ENCODE data around the gene WSCD2. TPM values are rescaled to one million over a fixed set of nuclear protein-coding genes. Genes with fewer than 3 reads are reported as not detected.

The WSCD2 gene
- polyA plus RNA-seq, 3 donors = 7.8 to 10.7 (median 10.4) TPM

DNA sequence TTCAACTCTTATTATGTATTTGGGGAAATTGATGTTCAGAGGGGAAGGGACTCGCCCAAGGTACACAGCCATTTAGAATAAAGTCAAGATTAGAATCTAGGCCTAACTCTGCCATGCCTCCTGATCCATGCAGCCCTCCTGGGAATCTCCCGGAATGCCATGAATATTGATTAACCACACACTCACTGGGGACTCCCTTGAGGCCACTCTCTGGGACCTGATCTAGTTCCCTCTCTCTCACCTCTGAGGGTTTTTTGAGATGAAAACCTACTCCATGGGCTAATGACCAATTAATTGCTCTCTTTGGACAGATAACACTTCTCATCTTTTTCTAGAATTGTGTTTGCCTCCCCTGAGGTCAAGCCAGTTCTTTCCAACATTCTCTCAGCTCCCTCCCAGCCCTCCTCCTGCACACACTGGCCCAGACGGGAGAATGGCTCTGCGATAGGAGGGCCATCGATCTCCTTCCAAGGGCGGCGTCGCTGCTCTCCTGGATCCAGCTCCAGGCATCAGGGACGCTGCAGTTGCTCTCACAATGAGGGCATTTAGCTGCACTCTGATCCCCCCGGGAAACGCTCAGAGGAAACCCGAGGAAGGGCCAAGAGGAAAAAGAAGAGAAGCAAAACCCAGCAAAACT is 22.6 kb downstream of the WSCD2 start:
- DNase-seq (ENCODE audit: low read depth in 3 of 3, low spot score in 2 of 3) = no peak

DNA sequence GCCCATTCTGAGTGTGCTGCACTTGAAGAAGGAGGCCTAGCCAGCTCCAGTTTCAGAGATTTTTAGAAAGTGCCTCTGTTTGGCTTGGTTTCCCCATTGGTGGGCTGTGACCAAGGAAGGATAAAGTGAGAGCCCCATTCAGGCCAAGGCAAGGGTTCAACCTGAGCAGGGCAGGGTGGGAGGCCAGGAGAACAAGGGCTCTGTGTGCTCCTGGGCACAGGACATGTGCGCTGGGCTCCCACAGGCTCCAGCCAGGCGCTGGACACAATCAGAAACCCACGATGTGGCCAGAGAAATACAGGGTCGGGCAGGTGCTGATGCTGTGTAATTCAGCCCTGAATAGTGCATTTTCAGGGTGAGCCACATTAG is 23.1 kb downstream of the WSCD2 start:
- DNase-seq (ENCODE audit: low read depth in 3 of 3, low spot score in 2 of 3) = no peak

DNA sequence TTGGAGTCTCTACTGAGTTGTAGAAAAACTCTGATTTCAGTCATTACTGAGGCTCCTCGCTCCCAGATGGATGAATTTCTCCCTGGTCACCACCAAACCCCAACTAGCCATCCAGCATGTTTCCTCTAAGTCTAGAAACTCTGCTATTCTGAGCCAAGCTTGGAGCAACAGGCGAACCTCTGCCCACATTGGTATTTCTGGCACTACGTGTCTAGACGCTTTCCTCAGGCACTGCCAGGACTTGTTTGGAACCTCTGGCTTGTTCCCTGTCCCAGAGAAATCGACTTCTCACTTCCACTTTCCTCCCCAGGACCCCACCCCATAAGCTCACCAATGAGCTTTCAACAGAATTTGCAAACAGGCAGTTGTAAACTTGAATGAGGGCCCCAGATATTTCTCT is 27.6 kb downstream of the WSCD2 start:
- no peak for DNase-seq (ENCODE audit: low read depth in 3 of 3, low spot score in 2 of 3)

DNA sequence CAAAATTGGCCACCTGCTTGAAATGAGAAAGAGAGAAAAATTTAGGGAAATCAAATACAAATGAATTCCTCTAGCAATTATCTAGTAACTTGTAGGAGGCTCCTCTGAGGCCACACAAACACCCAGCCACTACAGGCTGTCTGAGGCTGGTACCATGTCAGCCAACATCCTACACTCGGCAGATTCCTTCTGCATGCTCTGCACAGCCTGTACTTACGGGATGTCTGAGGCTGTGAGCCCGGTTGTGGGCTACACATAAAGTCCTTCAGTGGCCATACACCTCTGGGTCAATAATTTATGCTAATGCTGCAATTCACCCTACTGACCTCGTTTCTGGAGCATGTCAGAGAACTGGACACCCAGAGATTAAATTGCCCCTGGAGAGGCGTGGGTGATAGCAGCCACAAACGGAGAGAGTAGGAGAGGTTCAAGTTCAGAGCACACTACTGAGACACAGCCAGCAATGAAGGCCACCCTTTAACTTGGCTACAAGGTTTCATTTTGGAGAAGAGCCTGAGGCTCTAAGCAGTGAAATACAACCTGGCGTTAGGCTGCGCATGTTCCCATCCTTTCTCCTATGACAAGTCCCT is 28.9 kb downstream of the WSCD2 start:
- DNase-seq (ENCODE audit: low read depth in 3 of 3, low spot score in 2 of 3) = no peak

DNA sequence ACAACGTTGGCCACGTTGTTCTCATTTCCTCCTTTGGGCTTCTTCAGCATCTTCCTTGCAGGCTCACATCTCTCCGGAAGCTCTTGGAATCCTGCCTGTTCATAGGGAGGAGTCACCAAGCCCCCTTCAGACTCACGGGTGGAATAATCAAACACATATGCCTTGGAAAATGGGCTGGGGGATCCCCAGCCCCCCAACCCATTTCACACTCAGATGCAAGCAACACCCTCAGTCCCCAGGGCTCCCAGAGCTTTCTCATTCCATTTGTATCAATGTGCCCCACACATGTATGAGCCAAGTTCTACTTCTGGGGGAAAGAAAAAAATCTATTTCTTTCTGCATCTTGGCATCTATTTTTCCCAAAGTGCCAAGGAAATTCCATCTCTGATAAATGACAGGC is 33.1 kb downstream of the WSCD2 start:
- DNase-seq (ENCODE audit: low read depth in 3 of 3, low spot score in 2 of 3) = no peak

DNA sequence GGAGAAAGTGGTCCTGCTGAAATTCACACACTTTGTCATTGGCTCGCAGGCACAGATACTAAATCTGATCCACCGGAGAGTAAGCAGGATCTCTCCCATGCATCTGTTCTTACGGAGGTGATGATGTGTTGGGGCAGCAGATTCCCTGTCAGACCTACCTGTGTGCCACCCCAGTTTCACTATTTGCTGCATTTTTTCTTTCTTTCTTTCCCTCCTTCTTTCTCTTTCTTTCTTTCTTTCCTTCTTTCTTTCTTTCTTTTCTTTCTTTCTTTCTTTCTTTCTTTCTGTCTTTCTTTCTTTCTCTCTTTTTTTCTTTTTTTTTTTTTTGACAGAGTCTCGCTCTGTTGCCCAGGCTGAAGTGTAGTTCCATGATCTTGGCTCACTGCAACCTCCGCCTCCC is 37.4 kb downstream of the WSCD2 start:
- no peak for DNase-seq (ENCODE audit: low read depth in 3 of 3, low spot score in 2 of 3)

DNA sequence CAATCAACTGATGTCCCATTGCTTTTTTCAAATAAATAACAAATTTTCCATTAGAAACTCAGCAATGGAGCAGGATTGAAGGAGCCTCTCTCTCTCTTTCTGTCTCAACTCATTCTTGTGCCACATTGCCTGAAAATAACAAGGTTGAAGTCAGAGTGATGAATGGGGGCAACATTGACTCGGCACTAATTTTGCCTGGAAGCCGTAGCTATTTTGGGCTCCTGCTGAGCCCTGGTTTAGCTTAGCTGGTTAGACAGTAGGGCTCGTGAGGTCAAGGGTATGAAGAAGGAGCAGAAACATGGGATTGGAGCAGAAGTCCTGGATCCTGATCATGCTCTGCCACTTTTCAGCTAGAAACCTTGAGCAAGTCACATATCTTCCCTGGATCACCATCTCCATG is 38.9 kb downstream of the WSCD2 start:
- no peak for DNase-seq (ENCODE audit: low read depth in 3 of 3, low spot score in 2 of 3)

DNA sequence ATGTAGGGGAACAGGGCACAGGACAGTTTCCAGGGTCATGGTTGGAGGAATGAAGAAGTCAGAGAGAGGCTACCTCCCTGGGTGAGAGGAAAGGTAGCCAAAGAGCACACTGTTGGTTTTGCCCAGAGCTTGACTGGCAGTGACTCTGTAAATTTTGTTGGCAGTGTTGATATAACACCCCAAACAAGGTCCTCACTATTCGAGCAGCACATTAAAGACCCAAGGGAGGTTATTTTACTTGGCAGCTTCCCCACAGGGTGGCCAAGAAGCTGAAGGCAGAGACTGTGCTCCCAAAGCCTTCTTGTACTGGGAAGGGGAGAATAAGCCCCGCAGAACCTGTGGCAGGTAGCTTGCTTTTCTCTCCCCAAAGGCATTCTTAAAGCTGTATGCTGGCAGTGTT is 40.6 kb downstream of the WSCD2 start:
- no peak for DNase-seq (ENCODE audit: low read depth in 3 of 3, low spot score in 2 of 3)

DNA sequence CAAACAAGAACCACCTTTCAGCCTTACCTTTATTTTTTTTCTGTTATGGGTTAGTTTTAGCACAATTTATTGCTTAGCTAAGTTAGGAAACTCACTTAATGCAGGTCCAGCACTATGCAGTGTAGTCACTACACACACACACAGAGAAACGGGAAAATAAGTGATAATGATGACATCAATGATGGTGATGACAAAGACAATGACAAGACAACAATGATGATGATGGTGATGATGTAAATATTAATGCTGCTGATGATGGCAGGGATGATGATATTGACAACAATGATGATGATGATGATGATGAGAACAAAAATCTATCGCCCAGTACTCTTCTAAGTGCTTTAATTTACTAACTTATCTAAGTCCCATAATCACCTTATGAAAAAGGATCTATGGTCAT is 41.1 kb downstream of the WSCD2 start:
- DNase-seq (ENCODE audit: low read depth in 3 of 3, low spot score in 2 of 3) = no peak

DNA sequence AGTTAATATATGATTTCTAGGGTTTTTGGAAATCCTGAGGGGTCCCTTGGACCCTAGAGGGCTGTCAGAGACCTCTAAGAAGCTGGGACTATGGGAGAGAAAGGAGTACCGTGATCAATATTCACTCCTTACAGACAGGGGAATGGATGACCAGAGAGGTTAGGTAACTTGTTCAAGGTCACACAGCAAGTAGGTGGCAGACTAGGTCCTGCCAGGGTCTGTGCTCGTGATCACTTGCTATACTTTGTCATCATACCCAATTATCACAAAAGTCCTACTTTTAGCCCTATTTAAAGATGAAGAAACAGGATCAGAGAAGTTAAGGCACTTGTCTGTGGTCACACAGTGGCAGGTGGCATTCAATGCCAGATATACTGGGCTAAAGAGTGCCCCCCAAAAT is 42.9 kb downstream of the WSCD2 start:
- DNase-seq (ENCODE audit: low read depth in 3 of 3, low spot score in 2 of 3) = no peak

DNA sequence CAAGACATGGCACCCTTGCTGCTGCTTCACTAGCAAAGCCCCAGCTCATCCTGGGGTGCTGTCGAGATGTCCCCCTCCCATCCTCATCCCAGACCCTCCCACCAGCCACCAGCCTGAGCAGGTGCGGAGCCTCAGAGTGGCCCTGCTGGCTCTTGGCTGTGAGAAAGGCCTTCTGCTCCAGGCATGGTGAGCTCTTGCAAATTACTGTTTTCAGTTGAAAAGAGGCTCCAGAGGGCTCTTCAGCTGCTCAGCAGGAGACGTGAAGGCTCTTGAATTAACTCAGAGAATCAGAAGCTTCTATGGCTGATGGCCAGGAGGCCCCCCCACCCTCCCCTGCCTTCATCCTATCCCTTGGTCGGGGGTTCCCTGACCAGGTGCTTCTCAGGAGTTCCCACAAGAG is 44.1 kb downstream of the WSCD2 start:
- DNase-seq (ENCODE audit: low read depth in 3 of 3, low spot score in 2 of 3) = no peak

DNA sequence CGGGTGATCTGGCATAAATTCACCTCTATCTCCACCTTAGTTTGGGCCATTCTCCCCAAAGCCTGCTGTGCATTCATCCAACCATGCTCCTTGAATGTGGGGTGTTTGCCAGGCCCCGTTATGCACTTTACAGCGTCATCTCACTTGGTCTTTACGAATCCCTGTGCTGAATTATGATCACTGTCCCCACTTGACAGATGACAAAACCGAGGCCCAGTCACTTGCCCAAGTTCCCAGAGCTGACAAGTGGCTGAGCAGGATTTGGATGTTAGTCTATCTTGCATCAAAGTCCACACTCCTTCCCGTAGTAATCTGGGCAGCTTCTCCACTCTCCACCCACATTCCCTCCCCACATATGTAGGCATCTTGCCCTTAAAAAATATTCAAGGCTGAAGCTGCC is 44.8 kb downstream of the WSCD2 start:
- DNase-seq (ENCODE audit: low read depth in 3 of 3, low spot score in 2 of 3) = no peak

DNA sequence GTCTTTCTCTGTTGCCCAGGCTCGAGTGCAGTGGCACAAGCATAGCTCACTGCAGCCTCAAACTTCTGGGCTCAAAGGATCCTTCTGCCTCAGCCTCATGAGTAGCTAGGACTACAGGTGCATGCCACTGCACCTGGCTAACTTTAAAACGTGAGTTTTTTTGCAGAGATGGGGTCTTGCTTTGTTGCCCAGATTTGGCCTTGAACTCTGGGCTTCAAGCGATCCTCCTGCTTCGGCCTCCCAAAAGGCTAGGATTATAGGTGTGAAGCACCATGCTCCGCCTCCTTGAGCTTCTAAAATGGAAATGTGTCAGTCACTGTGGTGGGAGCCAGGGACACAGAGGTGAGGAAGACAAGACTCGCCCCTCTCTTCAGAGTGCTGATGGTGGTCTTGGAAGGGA is 45.6 kb downstream of the WSCD2 start:
- no peak for DNase-seq (ENCODE audit: low read depth in 3 of 3, low spot score in 2 of 3)

DNA sequence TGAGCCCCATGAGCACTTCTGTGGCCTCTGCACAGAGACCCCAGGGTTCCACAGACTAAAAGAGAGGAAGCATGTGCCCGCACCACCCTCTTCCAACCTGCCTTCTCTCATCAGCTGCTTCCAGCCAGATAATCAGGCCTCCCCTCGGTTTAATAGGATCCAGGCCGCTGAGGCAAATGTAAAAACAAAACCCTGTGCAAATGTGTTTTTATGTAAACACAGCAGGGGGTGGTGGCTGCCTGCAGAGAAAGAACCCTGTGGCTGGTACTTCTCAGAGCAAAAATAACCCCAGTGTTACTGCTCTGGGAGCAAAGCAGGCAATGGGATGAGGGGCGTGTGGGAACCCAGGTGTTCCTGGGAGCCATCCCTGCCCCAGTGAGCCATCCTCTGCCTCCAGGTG is 46.2 kb downstream of the WSCD2 start:
- no peak for DNase-seq (ENCODE audit: low read depth in 3 of 3, low spot score in 2 of 3)

DNA sequence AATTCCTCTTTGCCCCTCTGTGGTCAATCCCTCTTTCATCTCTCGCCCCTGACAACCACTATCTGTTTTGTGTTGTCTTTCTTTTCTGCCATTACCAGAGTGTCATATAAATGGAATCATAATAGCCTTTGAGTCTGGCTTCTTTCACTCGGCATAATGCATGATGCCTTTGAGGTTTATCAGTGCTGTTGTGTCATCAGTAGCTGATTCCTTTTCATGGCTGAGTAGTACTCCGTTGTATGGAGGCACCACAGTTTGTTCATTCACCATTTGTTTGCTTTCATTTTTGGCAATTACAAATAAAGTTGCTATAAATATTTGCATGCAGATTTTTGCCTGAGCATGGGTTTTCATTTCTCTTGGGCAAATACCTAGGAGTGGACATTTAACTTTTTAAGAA is 47.2 kb downstream of the WSCD2 start:
- no peak for DNase-seq (ENCODE audit: low read depth in 3 of 3, low spot score in 2 of 3)

DNA sequence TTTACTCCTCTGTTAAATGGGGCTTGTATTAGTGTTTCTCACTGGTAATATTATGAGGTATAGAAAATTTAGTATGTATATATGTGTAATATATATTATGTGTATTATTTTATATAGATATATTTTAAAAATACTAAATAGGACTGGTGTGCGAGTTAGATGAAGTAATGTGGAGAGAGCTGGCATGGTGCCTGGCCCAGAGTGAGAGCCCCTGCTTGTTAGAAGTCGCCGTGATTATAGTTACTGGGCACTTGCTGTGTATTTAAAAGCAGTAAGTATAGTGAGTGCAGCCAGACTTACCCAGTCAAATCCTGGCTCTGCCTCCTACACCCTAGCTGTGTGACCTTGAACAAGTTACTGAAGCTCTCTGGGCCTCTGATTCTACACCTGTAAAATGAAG is 48.0 kb downstream of the WSCD2 start:
- no peak for DNase-seq (ENCODE audit: low read depth in 3 of 3, low spot score in 2 of 3)

DNA sequence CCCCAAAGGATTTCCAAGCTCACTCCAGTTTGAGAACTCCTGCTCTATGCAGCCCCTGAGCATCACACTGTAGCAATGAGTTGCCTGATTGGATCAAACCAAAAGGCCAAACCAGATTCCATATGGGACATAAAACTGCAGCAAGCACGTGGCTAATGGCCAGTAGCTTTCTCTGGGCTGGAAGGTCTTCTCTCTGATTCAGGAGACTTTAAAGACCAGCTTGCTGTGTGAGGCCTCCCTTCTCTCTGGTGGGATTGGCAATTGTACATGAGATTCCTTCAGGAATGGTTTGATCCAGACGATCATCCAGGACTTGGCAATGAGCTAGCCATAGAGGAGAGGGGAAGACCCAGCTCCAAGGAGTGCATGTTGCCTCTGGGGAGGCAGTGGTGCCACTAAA is 50.2 kb downstream of the WSCD2 start:
- DNase-seq (ENCODE audit: low read depth in 3 of 3, low spot score in 2 of 3) = no peak

DNA sequence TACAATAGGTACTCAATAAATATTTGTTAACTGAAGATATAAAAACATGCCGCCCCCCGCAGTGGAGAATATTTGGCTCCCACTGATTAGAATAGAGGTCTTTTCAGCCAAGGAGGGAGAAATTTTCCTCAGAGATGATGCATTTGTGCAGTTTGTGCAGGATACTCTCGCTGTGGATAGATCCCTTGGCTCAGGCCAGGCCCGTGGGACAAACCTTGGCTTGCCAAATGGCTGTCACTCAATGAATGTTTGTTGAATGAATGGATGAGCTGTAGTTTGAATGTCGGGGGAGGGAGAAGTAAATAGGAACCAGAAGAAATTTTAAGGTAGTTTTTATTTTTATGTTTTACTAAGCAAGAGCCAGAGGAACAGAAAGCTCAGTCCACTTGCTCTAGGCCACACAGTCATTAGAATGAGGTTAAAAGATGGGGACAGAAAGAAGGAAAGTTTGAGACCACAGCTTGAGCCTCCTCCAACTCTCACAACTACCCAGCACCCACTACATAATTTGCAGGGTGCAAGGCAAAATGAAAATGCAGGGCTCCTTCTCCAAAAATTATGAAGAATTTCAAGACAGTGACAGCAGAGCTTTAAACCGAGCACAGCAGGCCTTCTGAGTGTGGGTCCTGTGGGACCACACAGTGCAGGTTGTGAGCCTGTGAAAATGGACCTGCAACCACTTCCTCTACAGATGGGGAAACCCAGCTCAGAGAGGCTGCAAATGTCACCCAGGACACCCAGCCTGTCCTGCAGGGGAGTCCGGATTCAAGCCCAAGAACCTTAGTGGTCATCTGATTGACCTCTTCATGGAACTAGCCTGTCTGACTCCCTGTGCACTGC is 51.4 kb downstream of the WSCD2 start:
- DNase-seq (ENCODE audit: low read depth in 3 of 3, low spot score in 2 of 3) = no peak

DNA sequence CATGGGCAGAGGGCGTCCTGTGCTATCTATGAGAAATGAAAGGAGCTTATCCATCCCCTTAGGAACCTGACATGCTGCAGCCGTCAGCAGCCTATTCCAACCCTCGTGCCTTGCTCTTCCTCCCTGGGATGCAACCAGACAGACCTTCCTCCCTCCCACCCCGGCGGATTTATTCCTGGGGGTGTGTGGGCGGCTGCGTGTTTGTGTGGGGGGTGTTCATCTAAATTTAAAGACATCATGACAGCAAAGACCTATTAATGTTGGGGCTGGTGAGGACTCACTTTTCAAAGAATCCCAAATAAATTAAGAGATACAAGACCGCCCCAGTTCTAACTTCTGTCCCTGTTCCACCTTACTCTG is 52.0 kb downstream of the WSCD2 start:
- DNase-seq (ENCODE audit: low read depth in 3 of 3, low spot score in 2 of 3) = no peak

DNA sequence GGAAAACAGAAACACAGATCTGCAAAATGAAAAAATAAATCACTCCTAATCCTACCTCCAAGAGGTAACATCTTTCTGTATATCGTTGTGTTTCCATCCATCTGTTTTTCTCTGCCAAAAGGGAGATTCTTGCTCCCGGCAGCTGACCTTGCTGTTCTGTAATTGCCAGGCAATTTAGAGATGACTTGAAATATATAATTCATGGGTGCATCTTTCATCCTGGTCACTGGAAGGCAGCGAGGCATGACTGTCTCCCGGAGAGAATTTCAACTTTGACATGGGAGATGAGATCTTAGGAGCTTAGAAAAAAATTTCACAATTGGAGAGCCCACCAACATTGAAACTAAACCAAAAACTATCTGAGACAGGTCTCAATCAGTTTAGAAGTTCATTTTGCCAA is 53.0 kb downstream of the WSCD2 start:
- no peak for DNase-seq (ENCODE audit: low read depth in 3 of 3, low spot score in 2 of 3)

DNA sequence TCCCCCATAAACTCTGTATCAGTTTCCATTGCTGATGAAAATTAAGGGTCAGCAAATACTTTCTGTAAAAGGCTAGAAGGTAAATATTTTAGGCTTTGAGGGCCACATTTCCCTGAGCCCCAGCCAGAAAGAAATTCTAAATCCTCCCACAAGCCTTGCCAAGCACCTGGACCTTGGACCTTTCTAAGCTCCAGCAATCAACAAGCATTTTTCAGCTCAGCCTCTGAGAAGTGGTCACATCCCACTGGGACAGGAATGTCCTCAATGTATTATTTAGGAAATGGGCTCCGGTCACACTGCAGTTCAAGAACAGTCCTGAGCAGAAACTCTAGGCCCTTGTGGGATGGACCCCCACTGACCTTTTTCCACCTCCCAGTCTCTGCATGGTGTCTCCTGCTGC is 55.9 kb downstream of the WSCD2 start:
- no peak for DNase-seq (ENCODE audit: low read depth in 3 of 3, low spot score in 2 of 3)

DNA sequence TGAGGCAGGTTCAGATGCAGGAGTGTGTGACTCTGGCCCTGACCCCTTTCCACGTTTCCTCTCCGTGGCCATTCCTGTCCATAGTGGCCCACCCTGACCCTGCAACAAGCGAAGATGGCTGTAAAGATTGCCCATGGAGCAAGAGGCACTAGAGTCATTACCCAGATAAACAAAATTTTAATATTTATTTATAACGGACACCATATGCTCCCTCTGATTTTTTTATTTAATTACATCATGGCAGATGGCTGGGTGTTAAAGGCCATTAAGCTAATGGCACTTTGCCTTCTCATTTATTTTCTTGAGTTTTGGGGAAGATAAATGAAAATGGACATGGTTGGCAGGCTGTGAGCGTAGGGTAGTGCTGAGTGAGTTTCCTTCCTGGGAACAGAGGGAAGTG is 58.7 kb downstream of the WSCD2 start:
- DNase-seq (ENCODE audit: low read depth in 3 of 3, low spot score in 2 of 3) = no peak
